Chondrocyte (in vitro differentiated cells): ENCODE data around the gene DENND6A. TPM values are rescaled to one million over a fixed set of nuclear protein-coding genes. Genes with fewer than 3 reads are reported as not detected.

Source experiments
- DNase-seq: peaks from one replicate; pipeline ENCODE4 v3.0.0; 2021; ENCODE audit warnings: mixed read lengths, low spot score
- H3K27ac Mint-ChIP-seq: one replicate; pipeline ENCODE4 v1.8.0; 2021; ENCODE audit warnings: mild to moderate bottlenecking, moderate library complexity, mixed read lengths; ENCODE audit not compliant: unreplicated experiment
- H3K27me3 Mint-ChIP-seq: 2 replicates; pipeline ENCODE4 v1.8.0; 2021; ENCODE audit warnings: low read depth, mixed read lengths
- H3K36me3 Mint-ChIP-seq: 2 replicates; pipeline ENCODE4 v1.8.0; 2021; ENCODE audit warnings: low read depth, mixed read lengths
- H3K4me1 Mint-ChIP-seq: 2 replicates; pipeline ENCODE4 v1.8.0; 2021; ENCODE audit warnings: low read depth, mild to moderate bottlenecking, mixed read lengths
- H3K4me3 Mint-ChIP-seq: one replicate; pipeline ENCODE4 v1.8.0; 2021; ENCODE audit warnings: mild to moderate bottlenecking, moderate library complexity, mixed read lengths; ENCODE audit not compliant: unreplicated experiment
- H3K9me3 Mint-ChIP-seq: 2 replicates; pipeline ENCODE4 v1.8.0; 2021; ENCODE audit warnings: low read depth, mixed read lengths
- total RNA-seq: library from RNA; stranded (reverse); gene quantifications from 3 replicates; pipeline ENCODE4 v1.2.1, GENCODE V29; 2021
- TF ChIP-seq, protein P1 (sequence below): fragments of 200-600 bp; sonication (generic); IDR thresholded peaks from 2 replicates; pipeline ENCODE4 v1.5.0; 2021; ENCODE audit warnings: antibody characterized with exemption, mild to moderate bottlenecking, moderate library complexity

DENND6A gene
- total RNA-seq, 1 donor from 2014 or later = 19.8 TPM

DNA sequence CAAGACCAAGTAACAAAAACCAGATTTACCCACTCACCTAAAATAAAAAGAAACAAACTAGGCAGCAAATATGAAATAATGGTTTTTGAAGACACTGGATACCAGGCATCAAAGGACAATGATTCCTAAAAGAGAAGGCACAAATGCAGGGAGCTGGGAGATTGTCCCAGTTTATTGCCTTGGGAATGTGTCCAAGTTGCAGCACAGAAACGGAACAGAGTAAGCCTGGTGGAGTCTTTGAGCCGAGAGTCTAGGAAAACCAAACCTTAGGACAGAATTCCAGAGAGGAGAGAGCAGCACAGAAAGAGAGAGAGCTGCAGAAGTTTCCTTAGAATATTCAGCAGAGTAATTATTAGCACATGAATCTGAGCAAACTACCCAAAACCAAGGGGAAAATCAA lies 87.9 kb downstream of the DENND6A start:
- no peak for DNase-seq
- Mint-ChIP-seq H3K4me3 (no peak overlapping the region), H3K27me3 (no peaks in the 10 kb centered on the region), H3K4me1 (no peaks in the 10 kb centered on the region), H3K27ac (no peak overlapping the region), H3K36me3 (peaks cover 33% of the 10 kb centered on the region), H3K9me3 (peaks cover 24% of the 10 kb centered on the region)
- TF ChIP-seq, protein P1, sequence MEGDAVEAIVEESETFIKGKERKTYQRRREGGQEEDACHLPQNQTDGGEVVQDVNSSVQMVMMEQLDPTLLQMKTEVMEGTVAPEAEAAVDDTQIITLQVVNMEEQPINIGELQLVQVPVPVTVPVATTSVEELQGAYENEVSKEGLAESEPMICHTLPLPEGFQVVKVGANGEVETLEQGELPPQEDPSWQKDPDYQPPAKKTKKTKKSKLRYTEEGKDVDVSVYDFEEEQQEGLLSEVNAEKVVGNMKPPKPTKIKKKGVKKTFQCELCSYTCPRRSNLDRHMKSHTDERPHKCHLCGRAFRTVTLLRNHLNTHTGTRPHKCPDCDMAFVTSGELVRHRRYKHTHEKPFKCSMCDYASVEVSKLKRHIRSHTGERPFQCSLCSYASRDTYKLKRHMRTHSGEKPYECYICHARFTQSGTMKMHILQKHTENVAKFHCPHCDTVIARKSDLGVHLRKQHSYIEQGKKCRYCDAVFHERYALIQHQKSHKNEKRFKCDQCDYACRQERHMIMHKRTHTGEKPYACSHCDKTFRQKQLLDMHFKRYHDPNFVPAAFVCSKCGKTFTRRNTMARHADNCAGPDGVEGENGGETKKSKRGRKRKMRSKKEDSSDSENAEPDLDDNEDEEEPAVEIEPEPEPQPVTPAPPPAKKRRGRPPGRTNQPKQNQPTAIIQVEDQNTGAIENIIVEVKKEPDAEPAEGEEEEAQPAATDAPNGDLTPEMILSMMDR = no peak

- Mint-ChIP-seq H3K27me3 (no peaks in the 10 kb centered on the region), H3K9me3 (peaks cover 3% of the 10 kb centered on the region), H3K27ac (no peak overlapping the region), H3K4me3 (no peak overlapping the region), H3K36me3 (peaks cover 10% of the 10 kb centered on the region), H3K4me1 (peaks cover 15% of the 10 kb centered on the region)
- DNase-seq = no peak
- TF ChIP-seq, protein P1 = no peak
Observed at GRCh38 chr3:57600195-57600594, 92.7 kb downstream of the DENND6A start.

DNA sequence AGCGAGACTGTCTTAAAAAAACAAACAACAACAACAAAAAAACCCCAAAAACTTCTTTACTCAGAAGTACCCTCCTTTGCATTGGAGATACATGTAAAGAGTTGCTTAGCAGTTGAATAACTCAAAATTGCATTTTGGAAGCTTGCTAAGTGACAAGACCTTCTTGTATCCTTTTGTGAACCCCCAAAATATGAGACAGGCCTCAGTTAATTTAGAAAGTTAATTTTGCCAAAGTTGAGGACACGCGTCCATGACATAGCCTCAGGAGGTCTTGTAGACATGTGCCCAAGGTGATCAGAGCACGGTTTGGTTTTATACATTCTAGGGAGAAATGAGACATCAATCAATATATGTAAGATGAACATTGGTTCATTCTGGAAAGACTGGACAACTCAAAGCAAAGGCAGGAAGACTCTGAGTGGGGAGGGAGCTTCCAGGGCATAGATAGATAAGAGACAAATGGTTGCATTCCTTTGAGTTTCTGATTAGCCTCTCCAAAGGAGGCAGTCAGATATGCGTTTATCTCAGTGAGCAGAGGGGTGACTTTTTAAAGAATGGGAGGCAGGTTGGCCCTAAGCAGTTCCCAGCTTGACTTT lies 94.0 kb downstream of the DENND6A start:
- no peaks in the 10 kb centered on the region for H3K27me3 Mint-ChIP-seq
- H3K4me3 Mint-ChIP-seq = peak overlapping the region; percentile 90
- H3K9me3 Mint-ChIP-seq = no peaks in the 10 kb centered on the region
- no peak for DNase-seq
- peaks cover 28% of the 10 kb centered on the region for H3K4me1 Mint-ChIP-seq
- peak overlapping the region; percentile 100 for H3K27ac Mint-ChIP-seq
- TF ChIP-seq, protein P1 = no peak
- H3K36me3 Mint-ChIP-seq = peaks cover 6% of the 10 kb centered on the region

GRCh38 chr3:57597127-57597923 lies 95.6 kb downstream of the DENND6A start, which contains the start of gene ARF4:
Gene ARF4 (minus strand): TSS chr3:57597344. CDS start chr3:57597140, 204 bp downstream.
- Mint-ChIP-seq H3K27me3 (no peaks in the 10 kb centered on the region), H3K4me1 (peaks cover 44% of the 10 kb centered on the region), H3K4me3 (peak within 1 kb of the TSS; percentile 90), H3K36me3 (peaks cover 6% of the 10 kb centered on the region), H3K27ac (peak within 1 kb of the TSS; percentile 100), H3K9me3 (no peaks in the 10 kb centered on the region)
- peak; percentile 100 for DNase-seq
- TF ChIP-seq, protein P1 = peak; percentile 52

DNA sequence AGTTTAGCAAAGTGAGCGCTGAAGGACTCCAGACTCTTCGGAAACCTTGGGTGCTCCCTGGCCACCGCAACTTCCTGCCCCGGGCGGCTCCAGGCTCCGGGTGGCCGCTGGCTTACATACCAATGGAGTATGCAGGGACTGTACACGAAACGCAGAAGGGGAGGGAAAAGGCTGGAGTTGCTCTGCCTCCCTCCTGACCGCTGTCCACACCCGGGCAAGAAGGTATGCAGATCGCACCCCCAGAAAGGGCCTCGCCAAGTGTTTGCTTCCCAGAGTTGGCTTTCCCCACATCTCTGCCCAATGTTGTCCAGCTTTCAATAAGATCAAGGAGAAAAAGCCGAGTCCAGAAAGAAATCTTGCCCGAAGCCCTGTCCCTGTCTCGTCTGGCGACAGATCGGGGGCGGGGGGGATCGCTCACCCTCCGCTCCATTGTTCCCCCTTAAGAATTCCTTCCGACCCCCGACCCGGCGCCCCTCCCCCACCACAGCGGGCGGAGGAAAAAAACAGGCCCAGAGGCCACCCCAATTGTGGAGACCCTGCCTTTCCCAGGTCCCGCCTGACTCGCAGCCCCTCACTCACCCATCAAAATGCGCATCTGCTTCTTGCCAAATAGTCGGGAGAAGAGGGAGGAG lies 96.3 kb downstream of the DENND6A start:
- Mint-ChIP-seq H3K36me3 (peaks cover 6% of the 10 kb centered on the region), H3K27me3 (no peaks in the 10 kb centered on the region), H3K27ac (peak overlapping the region; percentile 100), H3K4me1 (peaks cover 51% of the 10 kb centered on the region), H3K9me3 (no peaks in the 10 kb centered on the region), H3K4me3 (peak overlapping the region; percentile 90)
- TF ChIP-seq, protein P1 = no peak
- peak; percentile 94 for DNase-seq
